Choroid plexus epithelial cell (primary cell): ENCODE measurements around the gene PCDHB14.
"Not testable (repeated sequence)": the region's sequence is repeated elsewhere in the genome, so short reads cannot be mapped to it uniquely, and the experiment has no call there.

ENCODE experiments used
- DNase-seq: peaks from one replicate; pipeline ENCODE4 v3.0.0-alpha.2; 2010; ENCODE audit warnings: low read depth
- H3K4me3 ChIP-seq: 2 replicates; pipeline ENCODE4 v1.5.1; 2011; ENCODE audit warnings: low read depth, mild to moderate bottlenecking, control low read depth, low read length, moderate library complexity
- TF ChIP-seq, protein P1 (sequence below): conservative IDR thresholded peaks from 2 replicates; pipeline ENCODE4 v1.5.1; 2011; ENCODE audit warnings: low read depth, mild to moderate bottlenecking, control low read depth, inconsistent platforms, low read length, moderate library complexity

PCDHB14 gene

DNA sequence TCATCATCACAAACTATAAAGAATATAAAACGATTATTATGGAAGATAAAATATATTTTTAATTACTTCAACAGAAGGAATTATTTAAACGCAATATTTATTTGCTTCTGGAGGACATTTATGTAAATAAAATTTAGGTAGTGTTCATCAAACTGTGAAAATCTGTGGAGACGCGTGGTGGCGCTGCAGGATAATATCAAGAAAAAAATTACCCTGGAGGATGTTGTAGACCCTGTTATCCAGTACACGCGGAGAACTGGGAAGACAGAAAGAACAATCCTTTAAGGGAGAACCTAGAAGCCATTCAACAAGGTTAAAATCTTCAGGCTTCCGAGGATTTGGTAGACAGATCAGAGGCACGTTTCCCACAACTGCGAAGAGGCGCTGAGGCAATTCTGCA, 14.7 kb upstream of the PCDHB14 start, which contains the start of gene PCDHB12:
Gene PCDHB12 (plus strand): TSS at position 242 of the 400 bp plus-strand sequence. CDS start 189 bp downstream, outside the sequence.
- DNase-seq = peak; percentile 1
- TF ChIP-seq, protein P1, sequence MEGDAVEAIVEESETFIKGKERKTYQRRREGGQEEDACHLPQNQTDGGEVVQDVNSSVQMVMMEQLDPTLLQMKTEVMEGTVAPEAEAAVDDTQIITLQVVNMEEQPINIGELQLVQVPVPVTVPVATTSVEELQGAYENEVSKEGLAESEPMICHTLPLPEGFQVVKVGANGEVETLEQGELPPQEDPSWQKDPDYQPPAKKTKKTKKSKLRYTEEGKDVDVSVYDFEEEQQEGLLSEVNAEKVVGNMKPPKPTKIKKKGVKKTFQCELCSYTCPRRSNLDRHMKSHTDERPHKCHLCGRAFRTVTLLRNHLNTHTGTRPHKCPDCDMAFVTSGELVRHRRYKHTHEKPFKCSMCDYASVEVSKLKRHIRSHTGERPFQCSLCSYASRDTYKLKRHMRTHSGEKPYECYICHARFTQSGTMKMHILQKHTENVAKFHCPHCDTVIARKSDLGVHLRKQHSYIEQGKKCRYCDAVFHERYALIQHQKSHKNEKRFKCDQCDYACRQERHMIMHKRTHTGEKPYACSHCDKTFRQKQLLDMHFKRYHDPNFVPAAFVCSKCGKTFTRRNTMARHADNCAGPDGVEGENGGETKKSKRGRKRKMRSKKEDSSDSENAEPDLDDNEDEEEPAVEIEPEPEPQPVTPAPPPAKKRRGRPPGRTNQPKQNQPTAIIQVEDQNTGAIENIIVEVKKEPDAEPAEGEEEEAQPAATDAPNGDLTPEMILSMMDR = no peak
- no peak within 1 kb of the TSS for H3K4me3 ChIP-seq

GRCh38 chr5:141210281-141210680, 12.9 kb upstream of the PCDHB14 start:
- DNase-seq, H3K4me3 ChIP-seq: not testable (repeated sequence)

DNA sequence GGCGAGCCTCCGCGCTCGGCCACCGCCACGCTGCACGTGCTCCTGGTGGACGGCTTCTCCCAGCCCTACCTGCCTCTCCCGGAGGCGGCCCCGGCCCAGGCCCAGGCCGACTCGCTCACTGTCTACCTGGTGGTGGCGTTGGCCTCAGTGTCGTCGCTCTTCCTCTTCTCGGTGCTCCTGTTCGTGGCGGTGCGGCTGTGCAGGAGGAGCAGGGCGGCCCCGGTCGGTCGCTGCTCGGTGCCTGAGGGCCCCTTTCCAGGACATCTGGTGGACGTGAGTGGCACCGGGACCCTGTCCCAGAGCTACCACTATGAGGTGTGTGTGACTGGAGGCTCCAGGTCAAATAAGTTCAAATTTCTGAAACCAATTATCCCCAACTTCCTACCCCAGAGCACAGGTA, 12.3 kb upstream of the PCDHB14 start:
- H3K4me3 ChIP-seq, DNase-seq: not testable (repeated sequence)

DNA sequence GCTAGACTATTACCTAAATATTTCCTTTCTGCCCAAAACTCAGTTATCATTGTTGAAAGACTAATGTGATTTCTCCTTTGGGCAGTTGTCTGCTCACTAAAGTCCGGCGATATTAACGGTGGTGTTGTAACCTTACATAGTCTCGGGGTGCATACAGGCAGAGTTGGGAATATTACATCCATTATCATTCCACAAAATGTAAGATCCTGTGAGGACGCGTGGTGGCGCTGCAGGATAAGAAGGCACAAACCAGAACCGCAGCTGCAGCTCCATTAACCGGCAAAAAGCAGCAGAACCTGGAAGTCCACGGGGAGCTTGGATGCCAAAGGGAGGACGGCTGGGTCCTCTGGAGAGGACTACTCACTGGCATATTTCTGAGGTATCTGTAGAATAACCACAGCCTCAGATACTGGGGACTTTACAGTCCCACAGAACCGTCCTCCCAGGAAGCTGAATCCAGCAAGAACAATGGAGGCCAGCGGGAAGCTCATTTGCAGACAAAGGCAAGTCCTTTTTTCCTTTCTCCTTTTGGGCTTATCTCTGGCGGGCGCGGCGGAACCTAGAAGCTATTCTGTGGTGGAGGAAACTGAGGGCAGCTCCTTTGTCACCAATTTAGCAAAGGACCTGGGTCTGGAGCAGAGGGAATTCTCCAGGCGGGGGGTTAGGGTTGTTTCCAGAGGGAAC, 9.3 kb upstream of the PCDHB14 start, which contains the start of gene PCDHB13:
Gene PCDHB13 (plus strand): TSS at position 264 of the 684 bp plus-strand sequence. CDS start 205 bp downstream, at position 469.
- peak; percentile 5 for DNase-seq
- H3K4me3 ChIP-seq = not testable (repeated sequence)

DNA sequence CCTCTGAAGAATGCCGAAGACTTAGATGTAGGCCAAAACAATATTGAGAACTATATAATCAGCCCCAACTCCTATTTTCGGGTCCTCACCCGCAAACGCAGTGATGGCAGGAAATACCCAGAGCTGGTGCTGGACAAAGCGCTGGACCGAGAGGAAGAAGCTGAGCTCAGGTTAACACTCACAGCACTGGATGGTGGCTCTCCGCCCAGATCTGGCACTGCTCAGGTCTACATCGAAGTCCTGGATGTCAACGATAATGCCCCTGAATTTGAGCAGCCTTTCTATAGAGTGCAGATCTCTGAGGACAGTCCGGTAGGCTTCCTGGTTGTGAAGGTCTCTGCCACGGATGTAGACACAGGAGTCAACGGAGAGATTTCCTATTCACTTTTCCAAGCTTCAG, 8.6 kb upstream of the PCDHB14 start:
- H3K4me3 ChIP-seq, DNase-seq: not testable (repeated sequence)

GRCh38 chr5:141215504-141215903, 7.6 kb upstream of the PCDHB14 start:
- not testable (repeated sequence) for H3K4me3 ChIP-seq, DNase-seq

- not testable (repeated sequence) for DNase-seq, H3K4me3 ChIP-seq
Measured at GRCh38 chr5:141216035-141216434, 7.1 kb upstream of the PCDHB14 start.

DNA sequence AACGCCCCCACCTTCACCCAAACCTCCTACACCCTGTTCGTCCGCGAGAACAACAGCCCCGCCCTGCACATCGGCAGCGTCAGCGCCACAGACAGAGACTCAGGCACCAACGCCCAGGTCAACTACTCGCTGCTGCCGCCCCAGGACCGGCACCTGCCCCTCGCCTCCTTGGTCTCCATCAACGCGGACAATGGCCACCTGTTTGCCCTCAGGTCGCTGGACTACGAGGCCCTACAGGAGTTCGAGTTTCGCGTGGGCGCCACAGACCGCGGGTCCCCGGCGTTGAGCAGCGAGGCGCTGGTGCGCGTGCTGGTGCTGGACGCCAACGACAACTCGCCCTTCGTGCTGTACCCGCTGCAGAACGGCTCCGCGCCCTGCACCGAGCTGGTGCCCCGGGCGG, 1.7 kb downstream of the PCDHB14 start:
- not testable (repeated sequence) for H3K4me3 ChIP-seq, DNase-seq

DNA sequence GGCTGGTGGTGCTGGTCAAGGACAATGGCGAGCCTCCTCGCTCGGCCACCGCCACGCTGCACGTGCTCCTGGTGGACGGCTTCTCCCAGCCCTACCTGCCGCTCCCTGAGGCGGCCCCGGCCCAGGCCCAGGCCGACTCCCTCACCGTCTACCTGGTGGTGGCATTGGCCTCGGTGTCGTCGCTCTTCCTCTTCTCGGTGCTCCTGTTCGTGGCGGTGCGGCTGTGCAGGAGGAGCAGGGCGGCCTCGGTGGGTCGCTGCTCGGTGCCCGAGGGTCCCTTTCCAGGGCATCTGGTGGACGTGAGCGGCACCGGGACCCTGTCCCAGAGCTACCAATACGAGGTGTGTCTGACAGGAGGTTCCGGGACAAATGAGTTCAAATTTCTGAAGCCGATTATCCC, 2.3 kb downstream of the PCDHB14 start:
- DNase-seq, H3K4me3 ChIP-seq: not testable (repeated sequence)

DNA sequence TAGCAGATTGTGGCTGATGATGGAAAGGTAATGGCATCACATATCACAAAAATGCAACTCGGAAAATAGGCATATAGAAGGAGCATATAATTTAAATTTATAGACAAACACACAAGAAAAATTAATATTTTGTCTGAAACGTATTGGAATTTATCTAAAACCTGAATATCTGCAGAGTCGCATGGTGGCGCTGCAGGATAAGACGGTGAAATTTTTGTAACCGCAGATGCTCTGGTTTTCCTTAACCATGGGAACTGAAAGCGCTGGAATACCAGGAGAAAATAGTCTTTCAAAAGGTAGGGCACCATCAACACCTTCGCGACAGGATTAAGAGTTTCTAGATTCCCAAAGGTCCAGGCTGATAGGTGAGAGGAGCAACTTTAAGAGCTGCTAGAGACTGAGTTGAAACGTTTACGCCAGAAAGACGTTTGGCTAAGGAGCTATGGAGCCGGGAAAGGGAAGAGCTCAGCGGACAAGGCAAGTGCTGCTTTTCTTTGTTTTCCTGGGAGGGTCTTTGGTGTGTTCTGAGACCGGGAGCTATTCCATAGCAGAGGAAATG, 11.0 kb downstream of the PCDHB14 start:
- TF ChIP-seq, protein P1 = peak; percentile 18
- peak; percentile 2 for DNase-seq
- H3K4me3 ChIP-seq = no peak overlapping the region

DNA sequence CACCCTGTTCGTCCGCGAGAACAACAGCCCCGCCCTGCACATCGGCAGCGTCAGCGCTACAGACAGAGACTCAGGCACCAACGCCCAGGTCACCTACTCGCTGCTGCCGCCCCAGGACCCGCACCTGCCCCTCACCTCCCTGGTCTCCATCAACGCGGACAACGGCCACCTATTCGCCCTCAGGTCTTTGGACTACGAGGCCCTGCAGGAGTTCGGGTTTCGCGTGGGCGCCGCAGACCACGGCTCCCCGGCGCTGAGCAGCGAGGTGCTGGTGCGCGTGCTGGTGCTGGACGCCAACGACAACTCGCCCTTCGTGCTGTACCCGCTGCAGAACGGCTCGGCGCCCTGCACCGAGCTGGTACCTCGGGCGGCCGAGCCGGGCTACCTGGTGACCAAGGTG, 12.8 kb downstream of the PCDHB14 start:
- not testable (repeated sequence) for H3K4me3 ChIP-seq, DNase-seq

DNA sequence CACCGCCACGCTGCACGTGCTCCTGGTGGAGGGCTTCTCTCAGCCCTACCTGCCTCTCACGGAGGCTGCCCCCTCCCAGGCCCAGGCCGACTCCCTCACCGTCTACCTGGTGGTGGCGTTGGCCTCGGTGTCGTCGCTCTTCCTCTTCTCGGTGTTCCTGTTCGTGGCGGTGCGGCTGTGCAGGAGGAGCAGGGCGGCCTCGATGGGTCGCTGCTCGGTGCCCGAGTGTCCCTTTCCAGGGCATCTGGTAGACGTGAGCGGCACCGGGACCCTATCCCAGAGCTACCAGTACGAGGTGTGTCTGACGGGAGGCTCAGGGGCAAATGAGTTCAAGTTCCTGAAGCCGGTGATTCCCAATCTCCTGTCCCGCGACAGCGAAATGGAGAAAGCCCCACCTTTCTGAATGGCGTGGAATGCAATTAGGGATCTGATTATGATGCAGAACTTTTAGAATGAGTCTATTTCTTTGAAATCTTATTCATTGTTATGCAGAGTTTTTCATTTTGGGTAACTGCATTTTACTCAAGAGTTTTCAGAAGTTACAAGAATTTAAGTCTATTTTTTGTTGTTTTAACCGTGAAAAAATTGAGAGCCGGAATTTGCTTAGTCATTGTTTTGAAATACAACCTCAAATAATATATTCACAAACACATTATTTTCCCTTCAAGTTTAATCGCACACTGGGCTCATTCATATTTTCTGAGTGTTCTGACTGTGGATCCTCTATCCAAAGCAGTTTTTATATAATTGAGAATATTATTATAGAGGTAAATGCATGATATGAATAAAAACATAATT, 13.6 kb downstream of the PCDHB14 start:
- no peak for DNase-seq

More for the DNA sequence above, 13.6 kb downstream of the PCDHB14 start:
- TF ChIP-seq, protein P1 = no peak
- H3K4me3 ChIP-seq = no peak overlapping the region
